CD4-positive, alpha-beta T cell treated with Interleukin-15 for 1 hour (primary cell): ENCODE results near the gene EBF3.

Experiments
- DNase-seq: peaks from one replicate; pipeline ENCODE4 v3.0.0-alpha.2; 2020

The EBF3 gene

DNA sequence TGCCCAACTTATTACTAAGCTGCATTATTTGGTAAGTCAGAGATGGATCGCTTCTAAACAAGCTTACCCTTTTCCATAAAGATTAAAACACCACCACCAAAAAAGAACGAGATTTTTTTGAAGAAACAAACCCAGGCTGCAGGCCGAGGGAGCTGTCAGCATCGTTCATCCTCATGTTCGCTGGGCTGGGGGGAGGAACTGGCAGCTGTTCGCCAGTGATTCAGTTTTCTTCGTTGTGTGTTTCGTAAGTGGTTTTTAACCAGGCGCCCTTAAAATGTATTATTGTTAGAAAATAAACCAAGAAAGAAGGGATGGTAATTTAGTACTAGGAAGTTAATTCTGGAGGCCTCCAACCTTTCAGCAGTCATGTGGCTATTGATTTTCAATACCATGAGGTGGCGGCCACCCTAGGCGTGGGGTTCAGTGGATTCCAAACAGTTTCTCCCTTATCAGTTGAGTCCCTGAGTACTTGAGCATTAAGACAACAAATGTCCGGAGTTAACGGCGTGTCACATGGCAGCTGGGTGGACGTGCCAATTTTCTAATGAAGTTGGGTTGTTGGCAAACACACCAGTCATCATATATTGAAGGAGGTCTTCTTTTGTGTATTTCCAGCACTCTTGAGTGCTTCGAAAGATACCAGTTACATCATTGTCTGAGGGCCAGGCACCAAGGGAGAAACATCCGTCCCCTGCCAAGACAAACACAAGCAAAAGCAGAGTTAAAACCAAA is 173.2 kb downstream of the EBF3 start:
- no peak for DNase-seq

DNA sequence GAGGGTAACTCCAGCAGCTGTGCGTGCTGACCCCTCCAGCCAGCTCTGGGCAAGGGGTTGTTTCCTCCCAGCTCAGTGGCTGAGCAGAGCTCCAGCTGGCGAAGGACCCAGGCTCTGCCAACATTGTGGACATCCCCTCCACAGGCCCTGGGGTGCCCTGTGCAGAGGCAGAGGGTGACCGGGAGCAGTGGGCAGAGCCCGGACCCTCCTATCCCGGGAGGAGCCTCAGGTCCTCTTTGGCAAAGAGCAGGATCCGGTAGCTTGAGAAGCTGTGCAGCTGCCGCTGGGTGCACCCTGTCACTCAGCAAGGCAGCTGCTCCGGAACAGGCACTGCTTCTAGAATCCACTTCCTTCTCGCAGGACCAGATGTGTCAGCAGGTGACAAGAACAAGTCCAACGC is 175.9 kb downstream of the EBF3 start:
- no peak for DNase-seq

DNA sequence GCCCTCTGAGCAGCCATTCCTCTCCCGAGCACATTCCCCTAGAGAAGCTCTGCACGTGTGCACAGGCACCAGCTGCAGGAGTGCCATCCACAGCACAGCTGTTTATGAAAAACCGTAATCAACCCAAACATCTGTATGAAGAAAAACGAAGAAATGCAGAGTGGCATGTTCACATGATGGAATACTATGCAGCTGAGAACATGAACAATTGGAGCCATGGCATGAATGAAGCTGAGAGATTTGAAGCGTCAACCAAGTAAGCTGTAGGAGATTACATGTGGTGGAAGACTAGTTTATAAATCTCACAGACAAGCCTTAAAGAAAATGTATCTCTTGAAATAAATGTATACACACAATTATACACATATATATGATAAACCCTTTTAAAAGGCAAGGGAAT is 176.5 kb downstream of the EBF3 start:
- no peak for DNase-seq

DNA sequence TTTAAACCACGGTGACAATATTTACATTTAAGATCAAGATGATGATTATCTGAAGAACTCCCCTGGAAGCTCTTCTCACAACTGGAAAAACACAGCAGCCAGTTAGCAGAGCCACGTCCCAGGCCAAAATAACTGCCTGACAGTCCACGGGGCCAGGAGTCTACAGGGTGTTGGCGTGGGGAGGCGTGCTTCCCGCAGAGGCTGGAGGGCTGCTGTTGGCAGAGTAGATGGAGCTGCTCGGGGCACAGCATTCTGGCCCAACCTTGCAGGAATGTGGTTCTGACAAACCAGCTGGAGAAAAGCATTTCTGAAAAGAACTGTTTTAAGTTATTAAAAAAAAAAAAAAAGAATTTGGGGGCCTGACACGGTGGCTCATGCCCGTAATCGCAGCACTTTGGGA is 177.9 kb downstream of the EBF3 start:
- DNase-seq, result no peak

DNA sequence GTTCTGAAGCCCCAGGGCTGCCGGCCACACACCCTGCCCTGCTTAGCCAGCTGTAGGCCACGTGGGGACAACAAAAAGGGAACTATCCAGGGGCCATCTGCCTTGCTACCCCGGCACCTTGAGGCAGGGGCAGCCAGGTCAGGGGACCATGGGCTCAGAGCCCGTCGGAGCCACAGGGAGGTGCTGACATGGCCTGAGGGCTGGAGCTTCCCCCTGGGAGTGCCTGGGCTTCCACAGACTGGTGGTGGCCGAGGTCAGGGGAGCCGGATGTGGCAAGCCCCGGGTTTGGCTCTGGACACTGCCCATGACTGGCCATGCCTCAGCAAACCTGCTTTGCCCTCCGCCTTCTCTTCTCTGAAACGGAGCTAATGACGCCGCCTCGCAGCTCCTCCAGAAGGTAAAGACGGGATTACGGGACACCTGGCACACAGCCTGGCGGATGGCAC is 178.5 kb downstream of the EBF3 start:
- DNase-seq, result no peak
